CD4-positive, alpha-beta T cell treated with Interleukin-15 for 4 hours (primary cell): ENCODE data around the gene FTH1.
A peak's percentile ranks its signal among the peaks of the same experiment; 100 is the strongest.
"Not testable (repeated sequence)": the region's sequence is repeated elsewhere in the genome, so short reads cannot be mapped to it uniquely, and the experiment has no call there.

Source experiments
- DNase-seq: peaks from one replicate; pipeline ENCODE4 v3.0.0-alpha.2; 2020; ENCODE audit warnings: low spot score

The FTH1 gene

DNA sequence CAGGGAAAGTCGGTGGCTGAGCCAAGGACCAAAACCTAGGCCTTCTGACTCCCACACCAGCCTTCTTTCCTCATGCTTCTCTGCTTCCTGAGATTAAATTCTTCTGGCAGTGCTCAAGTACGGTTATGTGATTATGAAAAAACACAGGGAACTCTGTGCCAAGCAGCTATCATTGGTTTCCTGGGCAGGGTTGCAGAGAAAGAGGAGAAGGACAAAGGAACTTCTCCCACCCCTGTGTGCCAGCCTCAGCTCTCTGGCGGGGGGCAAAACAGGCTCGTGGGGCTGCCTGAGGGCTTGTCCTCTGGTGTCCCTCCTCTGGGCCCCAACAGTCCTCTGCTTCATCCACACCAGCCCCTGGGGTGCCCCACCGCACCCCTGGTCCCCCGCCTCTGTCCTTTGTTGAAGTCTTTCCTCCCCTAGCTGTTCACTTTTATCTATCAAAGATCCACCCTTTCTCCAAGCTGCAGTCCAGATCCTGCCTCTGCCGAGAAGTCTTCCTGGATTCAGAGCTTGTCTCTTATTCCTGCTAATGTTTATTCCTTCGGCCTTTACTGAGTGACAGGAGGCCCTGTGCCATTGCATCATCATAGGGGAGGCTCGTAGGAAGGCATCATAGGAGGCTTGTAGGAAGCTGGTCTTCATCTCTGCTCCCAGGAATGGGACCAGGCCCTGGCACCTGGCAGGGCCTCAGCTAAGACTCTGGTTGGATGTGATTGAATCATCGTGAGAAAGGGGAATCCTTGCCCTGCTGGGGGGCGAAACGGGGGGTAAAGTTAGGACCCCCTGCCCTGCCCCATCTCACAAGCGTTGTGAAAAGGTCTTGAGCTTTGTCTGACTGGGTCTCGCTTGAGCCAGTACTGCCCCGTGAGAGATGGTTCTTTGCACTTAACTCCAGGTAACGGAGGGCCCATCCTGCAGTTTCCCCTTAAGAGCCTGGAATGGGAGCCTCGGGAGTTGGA lies 11.5 kb upstream of the FTH1 start:
- DNase-seq = no peak

DNA sequence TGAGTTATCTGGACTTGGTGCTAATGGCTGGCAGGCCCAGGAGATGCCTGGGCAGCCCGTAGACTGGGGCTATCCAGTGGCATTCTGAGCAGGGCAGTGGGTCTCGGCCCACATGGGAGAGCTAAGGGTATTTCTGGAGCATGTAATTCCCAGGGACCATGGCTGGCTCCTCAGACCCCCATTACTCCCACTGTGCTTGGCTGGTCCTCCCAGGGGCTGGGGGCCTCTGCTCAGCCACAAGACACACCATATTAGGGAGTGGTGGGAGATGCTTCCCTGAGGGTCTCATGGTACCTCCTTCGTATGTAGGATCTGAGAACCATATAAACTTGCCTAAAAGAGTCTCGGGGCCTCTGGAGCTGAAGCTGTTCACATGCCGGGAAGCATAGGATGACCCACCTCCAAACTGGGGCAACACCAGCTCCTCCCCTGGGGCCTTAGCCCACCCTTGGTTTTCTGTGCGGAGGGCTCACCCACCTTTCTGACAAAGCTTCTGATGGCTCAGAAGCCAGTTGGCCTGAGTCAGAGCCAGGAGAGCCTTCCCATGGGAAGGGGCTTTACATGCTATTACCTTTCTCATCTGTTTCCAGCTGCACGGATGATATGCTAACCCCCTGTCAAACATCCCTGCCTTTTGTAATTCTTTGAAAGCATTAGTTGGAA lies 9.5 kb upstream of the FTH1 start:
- DNase-seq = no peak

DNA sequence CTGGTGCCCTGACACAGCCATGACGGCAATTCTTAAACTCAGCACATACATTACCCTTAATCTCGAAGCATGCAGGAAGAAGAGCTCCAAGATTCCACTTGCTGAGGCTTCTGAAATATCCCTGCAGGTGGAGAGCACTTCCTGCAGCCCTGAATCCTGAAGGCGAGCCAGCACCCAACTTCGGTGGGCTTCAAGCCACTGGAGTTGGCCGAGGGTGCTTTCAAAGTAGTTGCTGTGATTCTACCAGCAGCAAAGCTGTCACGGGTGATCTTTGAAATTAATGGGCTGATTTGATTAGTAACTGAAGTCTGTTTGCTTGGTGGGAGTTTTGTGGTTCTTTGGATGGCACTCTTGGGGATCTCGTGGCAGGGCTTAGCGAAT lies 9.0 kb upstream of the FTH1 start:
- no peak for DNase-seq

DNA sequence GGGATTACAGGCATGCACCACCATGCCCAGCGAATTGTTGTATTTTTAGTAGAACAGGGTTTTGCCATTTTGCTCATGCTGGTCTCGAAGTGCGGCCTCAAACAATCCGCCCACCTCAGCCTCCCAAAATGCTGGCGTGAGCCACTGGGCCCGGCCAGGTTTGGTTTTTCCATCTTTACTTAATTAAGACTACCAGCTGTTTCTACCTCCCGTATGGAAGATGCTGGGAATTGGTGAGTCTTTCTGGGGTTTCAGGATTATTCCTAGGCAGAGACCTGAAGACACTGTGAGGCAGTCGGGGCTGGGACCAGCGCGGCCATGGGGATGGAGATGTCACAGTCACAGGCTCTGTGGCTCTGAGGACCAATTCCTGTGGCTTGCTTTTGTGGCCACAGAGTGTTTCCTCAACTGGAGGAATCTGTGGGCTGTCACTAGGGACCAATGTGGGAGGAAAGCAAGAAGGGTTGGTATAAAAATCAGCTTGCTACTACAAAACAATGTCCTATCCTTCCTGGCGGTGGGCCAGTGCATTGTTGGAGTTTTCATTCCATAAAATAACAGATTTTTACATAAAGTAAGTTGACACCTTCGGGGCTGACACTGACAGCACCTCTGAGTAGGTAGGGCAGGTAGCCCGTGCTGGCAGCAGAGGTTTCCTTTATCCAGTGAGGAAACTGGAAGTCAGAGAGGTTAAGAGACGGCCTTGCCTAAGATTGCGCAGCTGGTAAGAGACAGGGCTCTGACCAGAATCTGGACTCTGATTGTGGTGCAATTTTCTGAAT lies 8.4 kb upstream of the FTH1 start:
- DNase-seq = no peak

DNA sequence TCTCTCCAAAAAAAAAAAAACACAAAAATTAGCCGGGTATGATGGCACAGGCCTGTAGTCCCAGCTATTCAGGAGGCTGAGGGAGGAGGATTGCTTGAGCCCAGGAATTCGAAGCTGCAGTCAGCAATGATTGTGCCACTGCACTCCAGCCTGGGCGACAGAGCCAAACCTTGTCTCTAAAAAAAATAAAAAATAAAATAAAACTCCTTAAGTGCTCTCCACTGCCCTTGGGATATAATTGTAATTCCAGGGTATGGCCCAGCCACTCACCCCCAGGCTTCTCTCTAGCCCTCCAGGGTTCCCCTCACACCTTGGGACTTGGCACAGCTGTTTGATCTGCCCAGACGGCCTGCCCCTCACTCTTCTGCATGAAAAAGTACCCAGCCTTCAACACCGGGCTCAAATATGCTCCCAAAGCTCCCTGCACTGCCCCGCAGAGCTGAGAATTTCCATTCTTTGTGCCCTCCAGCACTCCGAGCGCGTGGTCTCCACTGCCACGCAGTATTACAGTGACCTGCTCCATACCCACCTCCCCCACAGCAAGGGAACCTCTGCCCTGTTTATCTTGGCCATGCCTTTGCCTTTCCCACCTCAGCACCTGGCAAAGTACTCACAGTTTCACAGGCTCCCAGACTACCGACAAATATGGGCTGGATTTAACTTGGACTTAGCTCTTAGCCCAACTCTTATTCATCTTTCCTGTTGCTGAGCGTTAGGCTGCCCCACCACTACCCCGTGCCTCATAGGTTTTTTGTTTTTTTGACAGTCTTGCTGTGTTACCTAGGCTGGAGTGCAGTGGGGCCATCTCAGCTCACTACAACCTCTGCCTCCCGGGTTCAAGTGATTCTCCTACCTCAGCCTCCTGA lies 7.6 kb upstream of the FTH1 start:
- DNase-seq = no peak

DNA sequence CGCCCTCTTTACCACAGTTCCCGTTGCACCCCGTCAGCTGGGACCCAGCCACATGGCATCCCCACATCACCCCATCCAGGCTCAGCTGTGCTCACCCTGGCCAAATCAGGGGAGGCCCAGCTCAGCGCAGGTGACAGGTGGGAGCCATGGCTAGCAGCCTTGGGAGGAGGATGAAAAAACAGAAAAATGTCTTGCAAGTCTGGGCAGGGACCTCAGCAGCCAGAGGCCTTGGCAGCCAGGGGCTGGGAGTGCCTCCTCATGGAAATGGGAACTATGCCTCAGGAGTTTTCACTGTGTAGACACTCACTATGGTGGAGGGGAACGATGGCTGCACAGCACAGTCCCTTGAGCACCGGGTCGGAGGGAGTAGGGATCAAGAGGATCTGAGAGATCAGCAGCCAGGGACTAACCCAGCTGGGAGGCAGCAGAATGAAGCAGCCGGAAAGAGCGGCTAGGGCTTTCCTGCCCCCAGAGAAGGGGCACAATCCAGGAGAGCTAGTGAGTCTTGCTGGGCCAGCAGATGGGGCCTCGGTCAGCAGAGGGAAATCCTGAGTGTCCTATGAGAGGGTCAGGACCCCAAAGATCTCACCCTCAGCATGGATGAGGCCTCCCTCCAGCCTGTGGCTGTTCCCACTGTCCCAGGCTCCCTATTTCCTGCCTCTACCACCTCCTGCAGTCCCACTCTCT lies 6.2 kb upstream of the FTH1 start:
- DNase-seq = no peak

DNA sequence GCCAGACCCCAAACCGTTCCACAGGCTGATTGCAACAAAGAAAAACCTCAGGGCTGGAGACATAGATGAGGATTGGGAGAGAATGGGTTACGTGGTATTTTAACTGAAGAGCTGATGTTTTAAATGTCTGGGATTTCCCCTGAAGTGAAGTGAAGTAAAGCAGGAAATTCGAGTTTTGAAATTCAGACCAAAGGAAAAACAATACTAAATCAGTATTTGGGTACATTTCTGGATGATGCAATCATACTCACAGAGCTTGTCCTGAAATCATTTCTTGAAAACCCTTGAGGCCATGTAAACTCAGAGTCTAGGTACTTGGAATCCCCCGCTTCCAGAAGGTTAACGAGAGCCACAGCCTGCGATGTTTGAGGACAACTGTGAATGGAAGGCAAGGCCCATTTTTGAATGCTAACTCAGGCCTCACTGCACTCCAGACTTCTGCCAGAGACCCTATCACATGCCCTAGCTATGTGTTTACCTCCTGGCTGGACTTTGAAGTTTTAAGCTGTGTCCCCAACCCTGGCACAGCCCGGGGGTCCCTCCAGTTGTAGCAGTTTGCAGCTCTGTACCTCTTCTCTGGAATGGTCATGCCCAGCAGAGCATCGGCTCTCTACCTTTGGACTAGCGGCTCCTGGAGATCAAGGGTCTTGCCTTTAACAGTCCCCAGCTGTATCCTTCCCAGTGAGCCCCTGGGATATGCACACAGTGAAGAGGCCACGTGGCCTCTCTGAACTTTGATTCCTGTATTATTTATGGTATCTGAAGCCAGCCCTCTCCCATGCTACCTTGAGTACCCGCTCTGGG lies 5.4 kb upstream of the FTH1 start:
- no peak for DNase-seq

DNA sequence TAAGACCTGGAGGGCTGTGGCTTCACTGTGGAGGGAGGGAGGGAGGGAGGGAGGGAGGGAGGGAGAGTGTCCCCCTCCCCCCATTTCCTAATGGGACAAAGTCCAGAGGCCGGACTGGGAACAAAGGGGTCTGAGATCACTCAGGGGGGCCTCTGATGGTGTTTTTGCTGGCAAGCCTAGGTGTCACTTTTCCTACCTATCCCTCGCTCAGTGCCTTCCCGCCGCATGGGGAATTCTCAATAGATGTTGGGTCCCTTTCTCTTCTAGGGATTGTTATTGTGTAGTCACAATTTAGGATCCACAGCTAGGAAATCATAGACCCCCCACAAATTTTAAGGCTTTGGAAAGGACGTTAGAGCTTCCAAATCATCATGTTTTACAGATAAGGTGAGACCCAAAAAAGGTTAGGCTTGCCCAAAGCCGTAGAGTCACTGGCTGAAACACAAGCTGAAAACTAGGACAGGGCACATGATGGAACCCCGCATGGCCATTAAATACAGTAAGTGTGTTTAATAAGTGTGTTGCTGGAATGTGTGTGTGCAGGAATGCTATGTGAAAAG lies 4.8 kb upstream of the FTH1 start:
- DNase-seq = no peak

DNA sequence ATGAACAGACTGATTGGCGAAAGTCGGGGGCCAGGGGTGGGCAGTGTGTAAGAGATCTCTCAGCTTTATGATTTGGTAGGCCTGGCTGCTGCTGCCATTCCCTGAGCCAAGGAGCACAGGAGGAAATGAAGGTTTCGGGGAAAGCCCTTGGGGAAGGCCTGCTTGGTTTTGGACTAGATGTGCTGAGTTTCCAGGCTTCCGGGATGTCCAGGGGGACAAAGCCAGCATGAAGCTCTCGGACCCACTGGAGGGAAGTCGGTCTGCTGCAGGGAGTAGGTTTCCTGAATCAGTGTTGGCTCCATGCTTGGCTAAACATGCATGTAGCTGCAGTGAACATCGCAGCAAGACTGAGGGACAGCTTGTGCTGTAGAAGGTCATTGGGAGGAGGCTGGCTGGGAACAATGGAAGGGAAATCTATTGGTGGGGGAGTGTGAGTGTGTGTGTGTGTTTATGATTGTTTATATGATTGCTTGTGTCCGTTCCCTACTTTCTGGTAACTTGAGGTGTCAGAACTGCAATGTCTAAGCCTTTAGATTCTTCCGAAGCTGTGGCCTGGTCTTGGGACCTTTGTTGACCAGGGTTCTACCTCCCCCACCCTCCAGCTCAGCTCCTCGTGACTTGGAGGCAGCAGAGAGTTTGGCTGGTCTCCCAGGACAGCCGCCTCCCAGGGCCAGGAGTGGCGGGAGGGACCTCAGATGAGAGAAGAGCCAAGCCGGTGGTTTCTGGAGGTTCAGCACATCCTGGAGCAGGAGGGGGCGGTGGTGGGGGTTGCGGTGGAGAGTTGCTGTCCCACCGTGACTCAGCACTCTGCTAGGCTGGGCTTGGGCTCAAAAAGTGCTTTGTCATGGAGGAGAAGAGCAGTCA lies 4.0 kb upstream of the FTH1 start:
- peak; percentile 28 for DNase-seq

DNA sequence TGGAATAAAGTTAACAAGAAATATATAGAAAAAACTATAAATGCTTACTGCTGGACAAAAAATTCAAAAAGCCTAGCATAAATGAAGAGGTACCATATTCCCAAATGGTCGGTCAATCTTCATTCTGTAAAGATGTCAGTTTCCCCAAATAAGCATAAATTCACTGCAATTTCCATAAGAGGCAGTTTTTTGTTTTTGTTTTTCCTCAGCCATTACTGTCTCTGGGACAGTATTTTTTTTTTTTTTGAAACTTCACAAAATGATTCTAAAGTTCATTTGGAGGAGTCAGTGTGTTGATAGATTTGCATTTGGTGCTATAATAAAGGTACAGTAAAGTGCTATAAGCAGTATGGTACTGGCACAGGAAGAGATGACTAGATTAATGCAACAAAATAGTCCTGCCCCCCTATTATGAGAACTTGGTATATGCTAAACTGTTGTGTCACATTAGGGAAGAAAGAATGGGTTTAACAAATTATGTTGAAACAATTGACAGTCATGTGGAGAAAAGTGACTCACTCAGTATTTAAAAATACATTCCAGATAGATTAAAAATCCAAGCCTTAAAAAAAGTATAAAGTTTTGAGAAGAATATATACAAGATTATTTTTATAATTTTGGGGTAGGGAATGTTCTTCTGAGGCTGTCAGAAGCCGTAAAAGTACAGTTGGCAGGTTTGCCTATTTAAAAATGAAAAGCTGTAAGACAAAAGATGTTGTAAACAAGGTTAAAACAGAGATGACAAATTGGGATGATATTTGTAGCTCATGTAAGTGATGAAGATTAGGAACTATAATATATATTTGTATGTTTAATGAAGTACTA lies 2.6 kb upstream of the FTH1 start:
- DNase-seq = peak; percentile 8

DNA sequence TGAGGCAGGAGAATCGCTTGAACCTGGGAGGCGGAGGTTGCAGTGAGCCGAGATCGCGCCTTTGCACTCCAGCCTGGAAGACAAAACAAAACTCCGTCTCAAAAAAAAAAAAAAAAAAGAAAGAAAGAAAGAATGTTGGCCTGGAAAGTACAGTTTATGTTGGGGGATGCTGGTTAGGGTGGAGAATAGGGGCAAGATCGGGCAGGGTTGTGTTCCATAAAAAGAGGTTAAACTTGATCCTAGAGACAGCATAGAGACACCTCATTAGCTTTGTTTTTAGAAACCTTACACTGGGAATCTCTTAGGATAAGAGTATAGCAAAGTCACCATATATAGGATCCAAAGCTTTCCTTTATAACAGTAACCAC lies 1.9 kb upstream of the FTH1 start:
- no peak for DNase-seq

DNA sequence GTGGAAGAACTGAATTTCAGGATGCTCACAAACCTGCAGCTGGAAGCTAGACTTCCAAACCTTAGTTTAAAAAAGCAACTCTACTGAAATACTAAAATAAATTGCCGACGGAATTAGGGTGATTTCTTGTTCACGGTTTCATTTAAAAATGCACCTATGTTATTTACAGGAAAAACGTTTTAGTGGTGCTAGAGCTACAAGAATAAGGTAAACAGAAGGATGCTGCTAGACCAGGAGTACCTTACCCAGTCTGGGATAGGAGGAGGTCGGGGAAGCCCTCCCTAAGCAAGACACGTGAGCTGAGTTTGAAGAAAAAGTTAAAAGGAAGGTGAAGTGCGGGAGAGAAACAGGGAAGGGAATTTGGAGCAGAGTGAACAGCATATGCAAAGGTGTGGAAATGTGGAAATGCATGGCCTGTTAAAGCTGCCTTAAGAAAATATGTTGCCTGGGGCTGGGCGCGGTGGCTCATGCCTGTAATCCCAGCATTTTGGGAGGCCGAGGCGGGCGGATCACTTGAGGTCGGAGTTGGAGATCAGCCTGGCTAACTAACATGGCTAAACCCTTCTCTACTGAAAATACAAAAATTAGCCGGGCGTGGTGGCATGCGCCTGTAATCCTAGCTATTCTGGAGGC lies 1.4 kb upstream of the FTH1 start:
- no peak for DNase-seq

DNA sequence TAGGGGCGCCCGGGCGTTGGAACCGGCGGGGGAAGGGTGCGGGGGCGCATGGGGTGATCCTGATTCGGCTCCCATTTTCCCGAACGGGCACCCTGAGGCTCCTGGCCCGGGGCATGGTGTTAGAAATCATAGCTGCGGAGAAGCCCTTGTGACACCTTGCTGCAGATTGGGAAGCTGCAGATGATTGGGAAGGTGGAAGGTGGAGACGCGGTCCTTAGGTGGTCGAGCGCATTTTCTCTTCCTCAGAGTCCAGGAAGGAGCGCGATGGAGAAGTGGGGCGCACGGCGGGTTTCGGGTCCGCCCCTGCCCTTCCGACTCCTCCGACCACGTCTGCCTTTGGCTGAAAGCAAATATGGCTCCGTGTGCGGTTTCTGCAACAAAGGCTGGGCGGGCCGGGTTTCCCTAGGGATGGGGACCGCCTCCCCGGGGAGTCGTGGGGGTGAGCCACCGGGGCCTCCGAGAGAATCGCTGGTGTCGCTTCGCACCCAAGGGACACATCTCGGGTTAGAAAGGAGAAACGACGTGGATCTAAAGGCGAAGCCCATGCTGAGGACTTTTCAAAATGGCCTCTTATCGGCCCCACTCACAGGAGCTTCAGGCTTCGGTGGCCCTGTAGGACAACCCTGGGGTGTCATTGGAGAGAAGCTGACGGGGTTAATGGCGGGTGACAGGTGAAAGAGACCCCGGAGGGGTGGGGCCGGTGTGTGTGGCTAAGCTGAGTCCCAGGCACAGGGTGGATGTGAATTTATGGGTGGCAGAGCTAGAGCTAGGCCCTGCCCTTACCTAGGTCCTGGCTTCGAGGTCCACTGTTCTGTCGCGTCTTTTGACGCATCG lies 707 bp upstream of the FTH1 start:
- DNase-seq = peak; percentile 28

DNA sequence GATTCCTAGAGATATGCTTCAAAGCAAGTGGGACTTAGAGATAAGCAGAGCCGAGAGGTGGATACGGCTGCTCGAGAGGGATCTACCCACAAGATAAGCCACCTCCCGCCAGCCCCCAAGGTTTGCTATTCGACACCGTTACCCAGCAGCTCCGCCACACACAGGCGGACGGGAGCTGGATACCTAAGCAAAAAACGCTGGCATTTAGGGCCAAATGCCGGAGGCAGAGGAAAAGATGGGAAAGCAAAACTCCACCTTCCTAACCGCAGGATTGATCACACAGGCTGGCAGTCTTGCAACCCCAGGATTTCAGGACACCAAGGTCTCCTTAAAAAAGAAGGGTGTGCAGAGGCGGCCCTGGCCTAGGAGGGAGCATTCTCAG lies 709 bp downstream of the FTH1 start:
- peak; percentile 22 for DNase-seq

DNA sequence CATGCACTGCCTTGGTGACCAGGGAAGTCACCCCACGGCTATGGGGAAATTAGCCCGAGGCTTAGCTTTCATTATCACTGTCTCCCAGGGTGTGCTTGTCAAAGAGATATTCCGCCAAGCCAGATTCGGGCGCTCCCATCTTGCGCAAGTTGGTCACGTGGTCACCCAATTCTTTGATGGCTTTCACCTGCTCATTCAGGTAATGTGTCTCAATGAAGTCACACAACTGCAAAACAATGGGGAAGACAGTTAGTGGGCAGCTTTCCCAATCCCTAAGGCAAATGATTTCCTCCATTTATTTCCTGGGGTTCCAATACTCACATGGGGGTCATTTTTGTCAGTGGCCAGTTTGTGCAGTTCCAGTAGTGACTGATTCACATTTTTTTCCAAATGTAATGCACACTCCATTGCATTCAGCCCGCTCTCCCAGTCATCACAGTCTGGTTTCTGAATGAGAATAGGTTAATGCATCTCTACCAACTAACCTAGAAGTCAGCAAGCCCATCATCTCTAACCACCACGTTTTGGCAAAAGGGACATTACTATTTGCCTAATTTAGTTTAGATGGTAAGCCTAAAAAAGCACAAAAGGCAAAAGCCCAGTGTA lies 2.7 kb downstream of the FTH1 start:
- not testable (repeated sequence) for DNase-seq

DNA sequence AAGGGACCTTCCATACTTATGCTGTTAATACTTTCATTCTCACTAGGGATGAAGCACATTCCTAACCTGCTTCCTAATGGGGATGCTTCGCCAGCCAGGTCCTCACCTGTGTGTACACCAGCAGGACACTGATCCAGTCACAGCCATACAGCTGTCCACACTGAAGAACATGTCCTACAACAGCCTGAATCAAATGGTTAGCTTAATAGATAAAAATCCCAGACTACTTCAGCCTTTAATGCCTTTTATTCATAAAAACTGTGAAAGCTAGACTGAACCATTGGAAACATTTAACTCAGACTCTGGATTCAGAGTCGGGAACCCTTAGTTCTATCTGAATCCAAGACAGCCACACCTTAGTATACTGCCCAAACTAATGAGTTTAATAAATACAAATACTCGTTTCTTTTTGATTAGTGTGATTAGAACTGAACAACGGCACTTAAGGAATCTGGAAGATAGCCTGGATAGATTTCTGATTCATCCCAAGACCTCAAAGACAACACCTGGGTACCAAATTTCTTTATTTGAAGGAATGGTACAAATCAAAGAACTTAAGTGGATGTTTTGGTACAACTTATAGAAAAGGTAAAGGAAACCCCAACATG lies 3.3 kb downstream of the FTH1 start:
- DNase-seq = no peak
